Progenitor cell of endocrine pancreas (in vitro differentiated cells): ENCODE results near the gene NNMT. TPM values are rescaled to one million over a fixed set of nuclear protein-coding genes. Genes with fewer than 3 reads are reported as not detected.

Source experiments
- DNase-seq: peaks from one replicate; pipeline ENCODE4 v3.0.0; 2021; ENCODE audit warnings: low spot score; ENCODE audit not compliant: unreplicated experiment
- H3K27ac Mint-ChIP-seq: 2 replicates; pipeline ENCODE4 v1.8.0; 2021; ENCODE audit warnings: mild to moderate bottlenecking, moderate library complexity, mixed read lengths
- H3K27me3 Mint-ChIP-seq: 2 replicates; pipeline ENCODE4 v1.8.0; 2021; ENCODE audit warnings: mixed read lengths
- H3K36me3 Mint-ChIP-seq: 2 replicates; pipeline ENCODE4 v1.8.0; 2022; ENCODE audit warnings: mixed read lengths; ENCODE audit not compliant: insufficient read depth
- H3K4me1 Mint-ChIP-seq: 2 replicates; pipeline ENCODE4 v1.8.0; 2021; ENCODE audit warnings: low read depth, mixed read lengths
- H3K4me3 Mint-ChIP-seq: 2 replicates; pipeline ENCODE4 v1.8.0; 2021; ENCODE audit warnings: low read depth, mild to moderate bottlenecking, moderate library complexity, mixed read lengths
- H3K9me3 Mint-ChIP-seq: 2 replicates; pipeline ENCODE4 v1.8.0; 2021; ENCODE audit warnings: low read depth, mixed read lengths
- total RNA-seq: library from RNA; stranded (reverse); gene quantifications from 2 replicates; pipeline ENCODE4 v1.2.1, GENCODE V29; 2021
- TF ChIP-seq, protein P1 (sequence below): fragments of 200-600 bp; sonication (generic); IDR thresholded peaks from one replicate; pipeline ENCODE4 v1.5.0; 2021; ENCODE audit warnings: antibody characterized with exemption, mild to moderate bottlenecking; ENCODE audit not compliant: unreplicated experiment

The NNMT gene
- total RNA-seq, 1 donor from 2014 or later = 2.4 TPM

DNA sequence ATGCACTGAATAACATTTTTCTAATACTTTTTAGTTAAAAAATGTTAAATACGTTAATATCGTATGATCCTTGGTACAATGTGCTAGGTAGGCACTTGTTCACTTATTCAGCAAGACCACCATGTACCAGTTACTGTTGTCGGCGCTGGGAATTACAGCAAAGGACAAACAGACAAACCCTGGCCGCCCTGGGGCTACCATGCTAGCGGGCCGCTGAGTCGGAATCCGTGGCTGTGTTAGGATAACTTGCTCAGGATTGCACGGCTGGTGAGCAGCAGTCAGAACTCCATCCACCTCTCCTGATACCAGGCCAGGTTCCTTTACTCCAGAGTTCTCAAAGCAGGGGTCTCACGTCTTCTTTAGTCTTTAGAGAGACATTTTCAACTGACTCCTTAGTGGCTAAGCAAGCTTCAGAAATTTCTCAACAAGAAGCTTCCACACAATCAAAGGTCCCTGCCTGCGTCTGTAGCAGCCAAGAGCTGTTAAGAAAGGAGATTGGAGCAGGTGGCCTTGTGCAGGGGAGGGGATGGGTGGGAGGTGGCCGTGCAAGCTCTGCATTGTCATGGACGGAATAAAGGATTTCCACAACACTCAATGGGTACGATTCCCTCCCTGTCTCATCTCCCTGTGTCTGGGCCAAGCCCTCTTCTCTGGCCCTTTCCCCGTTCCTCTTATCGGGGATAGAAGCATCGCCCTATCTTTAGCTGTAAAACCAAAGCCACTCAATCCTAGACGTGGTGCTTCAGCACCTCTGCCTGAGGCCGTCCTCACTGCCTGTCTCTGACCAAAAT lies 39.8 kb upstream of the NNMT start:
- Mint-ChIP-seq H3K36me3 (peaks cover 7% of the 10 kb centered on the region), H3K4me3 (no peak overlapping the region), H3K4me1 (peaks cover 52% of the 10 kb centered on the region), H3K27me3 (no peaks in the 10 kb centered on the region), H3K27ac (peak overlapping the region; percentile 82), H3K9me3 (no peaks in the 10 kb centered on the region)
- DNase-seq = no peak
- TF ChIP-seq, protein P1, sequence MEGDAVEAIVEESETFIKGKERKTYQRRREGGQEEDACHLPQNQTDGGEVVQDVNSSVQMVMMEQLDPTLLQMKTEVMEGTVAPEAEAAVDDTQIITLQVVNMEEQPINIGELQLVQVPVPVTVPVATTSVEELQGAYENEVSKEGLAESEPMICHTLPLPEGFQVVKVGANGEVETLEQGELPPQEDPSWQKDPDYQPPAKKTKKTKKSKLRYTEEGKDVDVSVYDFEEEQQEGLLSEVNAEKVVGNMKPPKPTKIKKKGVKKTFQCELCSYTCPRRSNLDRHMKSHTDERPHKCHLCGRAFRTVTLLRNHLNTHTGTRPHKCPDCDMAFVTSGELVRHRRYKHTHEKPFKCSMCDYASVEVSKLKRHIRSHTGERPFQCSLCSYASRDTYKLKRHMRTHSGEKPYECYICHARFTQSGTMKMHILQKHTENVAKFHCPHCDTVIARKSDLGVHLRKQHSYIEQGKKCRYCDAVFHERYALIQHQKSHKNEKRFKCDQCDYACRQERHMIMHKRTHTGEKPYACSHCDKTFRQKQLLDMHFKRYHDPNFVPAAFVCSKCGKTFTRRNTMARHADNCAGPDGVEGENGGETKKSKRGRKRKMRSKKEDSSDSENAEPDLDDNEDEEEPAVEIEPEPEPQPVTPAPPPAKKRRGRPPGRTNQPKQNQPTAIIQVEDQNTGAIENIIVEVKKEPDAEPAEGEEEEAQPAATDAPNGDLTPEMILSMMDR = no peak

DNA sequence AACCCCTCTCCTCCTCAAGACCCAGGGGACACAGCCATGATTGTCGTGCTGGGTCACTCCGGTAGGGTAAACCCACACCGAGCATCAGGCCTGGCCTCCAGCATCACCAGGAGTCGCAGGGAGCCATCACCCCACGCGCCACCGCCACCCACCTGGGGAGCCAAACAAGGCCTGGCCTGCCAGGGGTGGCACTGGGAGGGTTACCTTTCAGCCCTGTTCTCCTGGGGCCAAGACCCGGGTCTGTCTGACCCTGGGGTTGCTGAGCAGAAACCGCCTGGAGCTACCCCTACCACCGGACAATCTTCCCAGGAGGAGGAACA lies 39.3 kb upstream of the NNMT start:
- TF ChIP-seq, protein P1 = no peak
- Mint-ChIP-seq H3K27ac (peak overlapping the region; percentile 82), H3K4me3 (no peak overlapping the region), H3K36me3 (peaks cover 4% of the 10 kb centered on the region), H3K4me1 (peaks cover 48% of the 10 kb centered on the region), H3K9me3 (no peaks in the 10 kb centered on the region), H3K27me3 (no peaks in the 10 kb centered on the region)
- no peak for DNase-seq

DNA sequence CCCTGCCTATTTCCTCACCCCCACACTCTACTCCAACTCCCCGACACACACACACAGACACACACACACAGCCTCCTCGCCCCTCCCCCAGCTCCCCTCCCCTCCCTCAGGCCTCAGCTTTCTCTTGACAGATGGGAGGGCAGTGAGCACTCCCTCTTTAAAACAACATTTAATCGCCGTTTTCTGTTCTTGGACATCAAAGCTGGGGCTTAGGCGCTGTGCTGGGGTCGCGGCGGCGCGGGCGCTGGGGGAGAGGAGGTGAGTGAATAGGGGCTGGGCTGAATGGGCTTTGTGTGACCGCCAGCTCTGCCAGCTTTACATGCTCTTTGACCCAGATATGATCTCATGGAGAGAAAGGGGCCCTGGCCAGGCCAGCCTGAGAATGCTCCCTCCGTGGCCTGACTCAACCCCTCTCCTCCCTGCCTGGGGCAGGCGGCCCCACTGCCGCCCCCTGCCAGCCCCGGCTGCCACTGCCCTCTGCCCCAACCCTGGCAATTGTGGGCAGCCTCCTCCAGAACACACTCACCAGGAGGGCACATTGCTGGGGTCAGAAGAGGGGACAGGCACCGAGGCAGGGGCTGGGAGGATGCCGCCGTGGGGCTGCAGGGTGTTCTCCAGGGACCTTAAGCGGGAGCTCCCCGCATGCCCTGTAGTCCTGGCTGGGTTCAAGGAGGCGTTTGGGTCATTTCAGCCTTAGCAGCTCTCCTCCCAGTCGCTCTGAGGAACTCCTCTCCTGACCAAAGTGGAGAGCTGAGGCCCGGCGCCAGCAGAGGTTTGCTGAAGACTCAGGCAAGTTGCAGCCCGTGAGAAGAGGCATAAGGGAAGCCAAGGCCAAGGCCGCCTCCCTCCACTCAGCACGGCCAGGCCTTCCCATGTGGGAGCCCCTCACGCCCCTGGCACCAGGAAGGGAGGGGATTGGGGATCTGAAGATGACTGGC lies 38.3 kb upstream of the NNMT start:
- peak; percentile 27 for DNase-seq
- TF ChIP-seq, protein P1 = peak; percentile 51
- Mint-ChIP-seq H3K4me3 (peak overlapping the region; percentile 35), H3K4me1 (peaks cover 40% of the 10 kb centered on the region), H3K27me3 (no peaks in the 10 kb centered on the region), H3K9me3 (no peaks in the 10 kb centered on the region), H3K36me3 (peaks cover under 1% of the 10 kb centered on the region), H3K27ac (peak overlapping the region; percentile 82)

DNA sequence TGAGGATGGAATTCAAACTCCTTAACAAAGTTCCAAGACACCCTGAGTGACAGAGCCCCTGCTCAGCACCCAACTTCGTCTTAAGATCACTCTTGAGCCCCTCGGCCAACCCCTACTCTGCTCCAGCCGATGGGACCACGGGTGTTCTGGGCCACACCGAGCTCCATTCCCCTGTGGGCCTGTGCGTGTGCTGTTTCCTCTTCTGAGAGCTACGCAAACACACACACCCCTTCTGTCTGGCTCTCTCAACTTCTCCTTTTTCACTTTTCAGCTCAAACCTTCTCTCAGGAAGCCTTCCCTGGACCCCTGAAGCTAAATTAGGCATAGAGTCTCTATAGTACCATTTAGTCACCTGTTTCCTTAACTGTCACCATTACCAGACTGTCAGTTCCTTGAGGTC lies 37.5 kb upstream of the NNMT start:
- Mint-ChIP-seq H3K27ac (peak overlapping the region; percentile 63), H3K9me3 (no peaks in the 10 kb centered on the region), H3K4me1 (peaks cover 39% of the 10 kb centered on the region)

DNA sequence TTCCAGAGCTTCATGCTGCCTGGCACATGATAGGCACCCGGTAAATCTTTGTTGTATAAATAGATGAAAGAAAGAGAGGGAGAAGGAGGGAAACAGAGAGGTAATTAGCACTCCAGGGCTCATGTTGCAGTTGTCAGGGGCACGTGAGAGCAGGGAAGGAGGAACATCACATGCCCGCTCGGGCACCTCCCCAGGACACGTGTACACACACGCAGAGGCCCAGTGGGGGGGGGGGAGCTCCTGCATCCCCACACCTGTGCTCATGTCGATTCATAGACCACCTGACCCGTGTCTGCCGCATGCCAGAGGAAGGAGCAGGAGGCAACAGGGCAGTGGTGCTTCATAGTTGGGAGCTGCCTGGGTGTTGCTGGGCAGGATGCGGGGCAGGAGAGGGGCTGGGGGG lies 37.1 kb upstream of the NNMT start:
- Mint-ChIP-seq H3K4me1 (peaks cover 39% of the 10 kb centered on the region), H3K36me3 (no peaks in the 10 kb centered on the region), H3K27ac (peak overlapping the region; percentile 63), H3K27me3 (no peaks in the 10 kb centered on the region), H3K4me3 (peak overlapping the region; percentile 4), H3K9me3 (no peaks in the 10 kb centered on the region)
- DNase-seq = no peak
- TF ChIP-seq, protein P1 = no peak

More for the DNA sequence above, 37.5 kb upstream of the NNMT start:
- H3K27me3 Mint-ChIP-seq = no peaks in the 10 kb centered on the region
- no peaks in the 10 kb centered on the region for H3K36me3 Mint-ChIP-seq
- TF ChIP-seq, protein P1 = no peak
- peak overlapping the region; percentile 4 for H3K4me3 Mint-ChIP-seq
- DNase-seq = no peak
